Ovary (tissue), 3 donors: ENCODE measurements around the gene IGHMBP2.

Source experiments
- CTCF ChIP-seq, 3 donors: fragments of 450-650 bp in 2 of 3; fragments of 200-600 bp in 1 of 3; IDR thresholded peaks; one replicate each; pipeline versions ENCODE4 v1.5.1 to v1.8.0; 2016 to 2022; ENCODE audit warnings: antibody characterized with exemption in 3 of 3, mild to moderate bottlenecking in 1 of 3
- EP300 ChIP-seq: sonication (generic); formaldehyde crosslinking; IDR thresholded peaks from one replicate; pipeline ENCODE4 v1.6.1; 2017; ENCODE audit warnings: antibody characterized with exemption
- POLR2A ChIP-seq: fragments of 450-650 bp; IDR thresholded peaks from one replicate; pipeline ENCODE4 v1.6.1; 2017; ENCODE audit warnings: antibody characterized with exemption, mild to moderate bottlenecking, moderate library complexity
- donor health status: DM: no; HTN: no; CAD: no.

GRCh38 chr11:68897441-68897840 lies 6.2 kb upstream of the IGHMBP2 start:
- TF ChIP-seq CTCF (IDR thresholded peaks at IDR 0.05) (no peak), POLR2A (no peak), EP300 (no peak)
